Measurements from ENCODE around the gene AKIP1.

GRCh38 chr11:8871171-8871775 lies 39.7 kb upstream of the AKIP1 start:
- TF ChIP-seq POLR2A (IDR thresholded peaks at IDR 0.05; ENCODE audit: low read length) (no peak), GATA1 (IDR thresholded peaks at IDR 0.05; ENCODE audit: low read depth, low read length) (no peak)

Measured in erythroblast (primary cell).